NCI-H2081 (cell line): ENCODE results near the gene MAP7.

Source experiments
- DNase-seq, 2 experiments: peaks; one replicate each; lab custom pipeline; 2025; lab: John Stamatoyannopoulos, UW

Gene MAP7

DNA sequence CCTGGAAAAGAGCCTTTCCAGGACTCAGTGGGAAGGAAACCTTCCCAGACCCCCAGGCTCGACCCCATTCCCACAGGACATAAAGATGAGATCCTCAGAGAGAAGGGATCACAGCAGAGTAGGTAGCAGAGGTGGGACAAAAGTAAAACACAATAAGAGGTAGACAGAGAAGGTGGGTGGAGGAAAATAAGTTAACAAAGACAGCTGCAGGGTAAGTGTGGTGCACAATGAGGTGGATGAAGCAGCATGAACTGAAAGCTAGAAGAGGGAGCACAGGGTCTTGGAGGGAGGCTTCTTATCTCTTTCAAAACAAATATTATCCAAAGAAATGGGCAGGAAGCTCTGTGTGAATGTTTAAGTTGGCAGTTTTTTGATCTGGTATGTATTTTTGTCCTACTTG, 14.0 kb upstream of the MAP7 start:
- no peak for DNase-seq

GRCh38 chr6:136563386-136564152, 13.3 kb upstream of the MAP7 start:
- no peak for DNase-seq

GRCh38 chr6:136562211-136562610, 12.0 kb upstream of the MAP7 start:
- no peak for DNase-seq

- DNase-seq: no peak
These were observed 3.1 kb upstream of the MAP7 start for GRCh38 chr6:136553166-136553787.

DNA sequence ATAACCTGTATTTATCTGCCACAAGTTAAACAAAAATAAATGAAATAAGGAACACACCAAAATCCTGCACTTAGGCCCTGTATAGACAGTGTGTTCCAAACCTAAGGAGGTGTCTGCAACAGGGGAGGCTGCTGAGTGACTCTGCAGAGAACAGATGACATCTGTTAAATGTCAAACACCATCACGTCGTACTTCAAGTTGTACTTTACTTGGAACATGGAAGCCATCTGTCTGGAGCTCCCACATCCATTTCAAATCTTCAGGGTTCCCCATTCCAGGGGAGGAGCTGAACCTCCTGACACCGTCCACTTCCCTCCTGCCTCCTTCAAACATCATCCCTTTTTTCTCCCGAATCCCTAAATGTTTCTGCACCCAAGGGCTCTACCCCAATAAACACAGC, 1.8 kb upstream of the MAP7 start:
- DNase-seq: no peak

- DNase-seq: no peak
These were observed 881 bp upstream of the MAP7 start for GRCh38 chr6:136551103-136551502.

GRCh38 chr6:136550045-136550329, 235 bp downstream of the MAP7 start:
- no peak for DNase-seq

- no peak for DNase-seq
These were observed 750 bp downstream of the MAP7 start for GRCh38 chr6:136549300-136550044.

DNA sequence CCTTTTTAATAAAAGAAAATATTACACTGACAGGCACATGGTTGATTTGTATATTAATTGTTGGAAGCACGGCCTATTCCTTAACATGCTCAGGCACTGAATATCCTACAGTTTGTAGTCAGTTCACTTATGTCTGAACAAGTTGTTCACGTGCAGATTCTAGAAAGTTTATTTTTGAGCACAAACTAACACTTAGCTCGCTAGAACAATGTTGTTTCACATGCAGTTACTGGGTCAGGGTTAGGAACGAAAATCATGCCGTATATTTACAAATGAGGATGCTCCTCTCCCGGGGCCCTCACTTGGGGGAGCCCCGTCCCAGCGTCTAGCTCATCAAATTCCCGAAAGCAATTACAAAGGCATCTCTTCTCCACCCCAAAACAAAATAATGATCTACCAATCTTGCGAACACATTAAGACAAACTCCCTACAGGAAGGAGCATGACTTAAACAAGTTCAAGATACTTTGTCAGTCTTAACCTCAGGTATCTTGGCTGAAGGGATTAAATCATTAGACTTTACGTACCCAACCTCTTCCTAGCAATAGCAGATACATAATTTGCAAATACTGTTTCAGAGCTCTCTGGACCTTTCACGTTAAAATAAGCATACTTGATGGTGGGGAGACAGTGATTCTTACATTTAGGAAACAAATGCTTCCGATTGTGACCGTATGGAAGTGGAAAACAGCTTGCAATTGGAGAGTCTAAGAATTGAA, 1.5 kb downstream of the MAP7 start:
- no peak for DNase-seq

- no peak for DNase-seq
These were observed 2.4 kb downstream of the MAP7 start for GRCh38 chr6:136547871-136548270.

GRCh38 chr6:136547336-136547735, 2.9 kb downstream of the MAP7 start:
- peak; percentile 3 to 36 for DNase-seq

DNA sequence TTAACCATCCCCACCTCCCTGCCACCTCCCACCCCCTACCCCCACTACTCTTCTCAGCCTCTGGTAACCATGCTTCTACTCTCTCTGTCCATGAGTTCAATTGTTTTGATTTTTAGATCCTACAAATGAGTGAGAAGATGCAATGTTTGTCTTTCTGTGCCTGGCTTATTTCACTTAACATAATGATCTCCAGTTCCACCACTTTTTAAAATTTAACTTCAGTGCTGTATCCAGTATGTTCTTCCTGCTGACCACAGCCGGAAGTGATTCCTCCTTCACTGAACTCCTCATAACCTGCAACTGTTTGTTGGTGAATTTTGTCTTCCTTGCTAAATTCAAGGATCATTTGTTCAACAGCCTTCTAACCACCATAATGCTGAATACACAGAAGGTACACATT, 3.9 kb downstream of the MAP7 start:
- DNase-seq: no peak

DNA sequence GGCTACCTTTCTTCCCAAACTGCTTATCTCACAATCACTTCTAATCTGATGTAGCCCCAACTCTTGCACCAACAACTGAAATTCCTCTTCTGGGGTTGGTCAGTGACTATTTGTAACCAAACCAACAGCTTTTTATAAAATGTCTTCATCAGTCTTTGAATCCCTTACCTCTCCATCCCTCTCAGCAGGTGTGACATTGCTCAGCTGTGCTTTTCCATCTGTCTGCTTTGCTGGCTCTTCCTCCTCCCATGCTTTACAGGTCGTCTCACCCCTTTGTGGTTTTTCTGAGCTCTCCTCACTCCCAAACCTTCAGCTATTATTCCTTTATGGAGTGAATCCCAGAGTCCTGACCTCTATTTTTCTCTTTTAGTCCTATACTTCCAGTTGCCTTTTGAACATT, 5.9 kb downstream of the MAP7 start:
- DNase-seq: no peak

DNA sequence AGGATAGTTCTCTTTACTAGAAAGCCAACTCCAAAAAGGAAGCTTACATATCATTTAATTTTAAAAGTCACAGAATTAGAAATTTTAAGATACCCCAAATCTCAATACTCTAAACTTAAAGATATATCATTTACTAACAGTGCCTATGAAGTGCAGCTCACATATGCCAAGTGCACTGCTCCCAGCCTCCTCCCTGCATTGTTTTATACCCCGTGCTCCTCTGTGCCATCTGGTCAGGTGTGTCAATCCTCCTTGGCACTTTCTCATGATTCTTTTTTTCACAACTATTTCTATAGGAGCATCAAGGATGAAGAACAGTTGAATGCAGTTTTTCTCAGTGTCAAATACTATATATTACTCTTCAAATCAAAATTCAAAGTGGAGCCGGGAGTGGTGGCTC, 8.8 kb downstream of the MAP7 start:
- DNase-seq: no peak

- no peak for DNase-seq
These were observed 10.1 kb downstream of the MAP7 start for GRCh38 chr6:136539967-136540652.

- no peak for DNase-seq
These were observed 11.4 kb downstream of the MAP7 start for GRCh38 chr6:136538836-136539235.

DNA sequence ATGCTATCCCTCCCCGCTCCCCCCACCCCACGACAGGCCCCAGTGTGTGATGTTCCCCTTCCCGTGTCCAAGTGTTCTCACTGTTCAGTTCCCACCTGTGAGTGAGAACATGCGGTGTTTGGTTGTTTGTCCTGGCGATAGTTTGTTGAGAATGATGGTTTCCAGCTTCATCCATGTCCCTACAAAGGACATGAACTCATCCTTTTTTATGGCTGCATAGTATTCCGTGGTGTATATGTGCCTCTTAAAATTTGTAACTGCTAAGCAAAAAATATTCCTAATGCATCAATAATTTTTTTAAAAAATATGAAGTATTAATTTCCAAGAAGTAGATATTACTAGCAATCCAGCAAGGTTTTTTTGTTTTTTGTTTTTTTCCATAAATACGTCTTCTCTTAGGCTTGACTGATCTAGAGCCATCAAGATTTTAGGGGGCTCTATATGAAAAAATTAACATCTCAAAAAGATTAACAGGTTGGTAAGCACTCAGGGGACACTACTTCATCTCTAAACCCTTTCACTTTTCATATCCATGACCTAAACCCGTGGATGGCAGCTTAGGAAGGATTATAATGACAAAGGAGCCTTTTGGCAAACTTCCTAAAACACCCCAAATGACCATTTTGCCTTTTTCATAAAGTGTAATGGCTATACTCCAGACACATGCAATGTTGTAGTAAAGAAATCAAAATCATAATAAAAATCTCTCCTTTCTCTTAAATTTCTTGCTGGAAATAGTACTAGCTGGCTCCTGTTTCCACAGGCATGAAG, 14.2 kb downstream of the MAP7 start:
- DNase-seq: no peak

DNA sequence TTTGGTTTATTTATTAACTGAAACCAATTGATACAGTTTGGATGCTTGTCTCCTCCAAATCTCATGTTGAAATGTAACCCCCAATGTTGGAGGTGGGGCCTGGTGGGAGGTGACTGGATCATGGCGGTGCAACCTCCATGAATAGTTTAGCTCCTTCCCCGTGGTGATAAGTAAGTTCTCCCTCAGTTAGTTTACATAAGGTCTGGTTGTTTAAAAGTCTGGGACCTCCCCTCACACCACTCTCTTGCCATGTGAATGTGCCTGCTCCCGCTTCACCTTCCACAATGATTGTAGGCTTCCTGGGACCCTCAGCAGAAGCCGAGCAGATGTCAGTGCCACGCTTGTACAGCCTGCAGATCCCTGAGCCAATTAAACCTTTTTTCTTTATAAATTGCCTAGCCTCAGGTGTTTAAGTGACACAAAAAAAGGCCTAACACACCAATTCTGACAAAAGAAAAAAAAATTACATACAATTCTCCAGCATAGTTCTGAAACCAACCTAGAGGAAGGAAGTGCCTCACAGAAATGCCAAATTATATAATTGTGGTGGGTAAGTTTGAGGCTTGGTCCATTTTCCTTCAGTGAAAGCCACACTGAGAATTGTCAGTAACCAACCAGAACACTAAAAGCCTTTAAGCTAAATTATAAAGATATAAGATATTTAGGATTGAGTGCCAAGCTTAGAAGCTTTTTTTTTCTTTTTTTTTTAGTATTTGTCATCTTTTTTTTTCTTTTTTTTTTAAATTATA, 15.0 kb downstream of the MAP7 start:
- DNase-seq: no peak

- no peak for DNase-seq
These were observed 16.0 kb downstream of the MAP7 start for GRCh38 chr6:136534268-136534667.

GRCh38 chr6:136533487-136533886, 16.7 kb downstream of the MAP7 start:
- no peak for DNase-seq

DNA sequence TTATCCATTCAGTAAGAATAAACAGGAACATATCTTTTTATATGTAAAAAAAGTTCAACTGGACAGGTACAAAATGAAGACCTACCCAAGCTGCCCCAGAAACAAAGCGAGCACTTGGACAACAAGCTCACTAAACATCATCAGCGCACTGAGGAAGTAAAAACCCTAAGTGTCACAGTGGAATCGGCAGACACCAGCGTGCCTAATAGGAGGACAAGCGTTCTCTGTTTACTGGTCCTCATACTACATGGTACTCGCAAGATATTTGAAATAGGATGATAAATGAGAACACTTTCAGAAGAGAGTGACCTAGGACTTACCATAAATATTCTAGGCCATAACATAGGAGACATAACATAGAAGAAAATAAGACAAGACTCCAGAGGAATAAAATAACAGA, 18.2 kb downstream of the MAP7 start:
- no peak for DNase-seq
